Measurements from ENCODE around the gene LYSMD3.

DNA sequence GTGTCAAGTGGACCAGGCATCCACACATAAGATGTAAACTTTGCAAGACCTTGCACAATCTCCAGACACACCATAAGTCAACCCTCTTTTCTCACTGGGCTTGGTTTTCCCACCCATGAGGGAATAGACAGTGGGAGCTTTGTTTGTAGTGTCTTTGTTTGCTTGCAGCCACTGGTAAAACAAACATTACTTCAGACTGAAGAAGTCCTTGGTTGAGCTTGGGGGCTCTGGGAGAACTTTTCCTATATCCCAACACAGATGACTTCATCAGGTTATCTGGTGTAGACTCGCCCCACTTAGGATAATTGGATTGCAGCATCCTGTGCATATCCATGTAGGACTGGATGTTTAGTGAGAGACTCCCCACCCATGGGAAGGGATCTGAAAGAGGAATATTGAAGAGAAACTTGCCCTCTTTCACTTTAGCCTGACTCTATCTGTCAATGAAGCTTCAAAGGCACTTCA, 17.7 kb upstream of the LYSMD3 start:
- TF ChIP-seq EZH2phosphoT487 (IDR thresholded peaks at IDR 0.05; ENCODE audit: low read depth, severe bottlenecking, unreplicated experiment) (no peak), EZH2 (IDR thresholded peaks at IDR 0.05; ENCODE audit: borderline replicate concordance) (no peak)
- TF ChIP-seq, protein P1, sequence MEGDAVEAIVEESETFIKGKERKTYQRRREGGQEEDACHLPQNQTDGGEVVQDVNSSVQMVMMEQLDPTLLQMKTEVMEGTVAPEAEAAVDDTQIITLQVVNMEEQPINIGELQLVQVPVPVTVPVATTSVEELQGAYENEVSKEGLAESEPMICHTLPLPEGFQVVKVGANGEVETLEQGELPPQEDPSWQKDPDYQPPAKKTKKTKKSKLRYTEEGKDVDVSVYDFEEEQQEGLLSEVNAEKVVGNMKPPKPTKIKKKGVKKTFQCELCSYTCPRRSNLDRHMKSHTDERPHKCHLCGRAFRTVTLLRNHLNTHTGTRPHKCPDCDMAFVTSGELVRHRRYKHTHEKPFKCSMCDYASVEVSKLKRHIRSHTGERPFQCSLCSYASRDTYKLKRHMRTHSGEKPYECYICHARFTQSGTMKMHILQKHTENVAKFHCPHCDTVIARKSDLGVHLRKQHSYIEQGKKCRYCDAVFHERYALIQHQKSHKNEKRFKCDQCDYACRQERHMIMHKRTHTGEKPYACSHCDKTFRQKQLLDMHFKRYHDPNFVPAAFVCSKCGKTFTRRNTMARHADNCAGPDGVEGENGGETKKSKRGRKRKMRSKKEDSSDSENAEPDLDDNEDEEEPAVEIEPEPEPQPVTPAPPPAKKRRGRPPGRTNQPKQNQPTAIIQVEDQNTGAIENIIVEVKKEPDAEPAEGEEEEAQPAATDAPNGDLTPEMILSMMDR (IDR thresholded peaks at IDR 0.05; ENCODE audit: poor library complexity), result no peak
